GM18519 (cell line): ENCODE results near the gene BMAL1.
"Not testable (repeated sequence)": the region's sequence is repeated elsewhere in the genome, so short reads cannot be mapped to it uniquely, and the experiment has no call there.

Experiments used
- ATAC-seq: cut with Tn5 transposase; IDR thresholded peaks from one replicate; pipeline ENCODE4 v1.9.1; 2021; ENCODE audit warnings: mild to moderate bottlenecking, moderate library complexity; ENCODE audit not compliant: unreplicated experiment, low FRiP score

The BMAL1 gene

GRCh38 chr11:13368041-13368446 lies 90.5 kb downstream of the BMAL1 start:
- ATAC-seq: no peak

GRCh38 chr11:13373216-13373615 lies 95.6 kb downstream of the BMAL1 start:
- ATAC-seq: no peak

DNA sequence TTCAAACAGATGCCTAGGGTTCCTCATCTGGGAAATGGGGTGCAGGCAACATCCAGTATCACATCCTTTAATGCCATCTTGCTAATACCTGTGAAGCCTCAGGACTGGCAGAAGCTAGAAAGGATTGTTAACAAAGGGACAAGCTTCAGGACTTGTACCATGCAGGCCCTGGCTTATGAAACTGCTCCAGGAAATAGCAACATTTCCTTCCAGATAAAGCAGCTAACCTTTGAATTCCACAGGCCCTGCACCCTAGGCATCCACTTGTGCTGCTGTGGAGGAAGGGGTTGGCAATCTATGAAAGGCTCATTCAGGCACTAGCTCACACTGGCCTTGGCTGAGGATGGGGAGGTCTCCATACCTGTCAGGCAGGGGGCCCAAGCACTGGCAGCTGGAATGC lies 98.2 kb downstream of the BMAL1 start:
- no peak for ATAC-seq

GRCh38 chr11:13376402-13376801 lies 98.8 kb downstream of the BMAL1 start:
- ATAC-seq: no peak

DNA sequence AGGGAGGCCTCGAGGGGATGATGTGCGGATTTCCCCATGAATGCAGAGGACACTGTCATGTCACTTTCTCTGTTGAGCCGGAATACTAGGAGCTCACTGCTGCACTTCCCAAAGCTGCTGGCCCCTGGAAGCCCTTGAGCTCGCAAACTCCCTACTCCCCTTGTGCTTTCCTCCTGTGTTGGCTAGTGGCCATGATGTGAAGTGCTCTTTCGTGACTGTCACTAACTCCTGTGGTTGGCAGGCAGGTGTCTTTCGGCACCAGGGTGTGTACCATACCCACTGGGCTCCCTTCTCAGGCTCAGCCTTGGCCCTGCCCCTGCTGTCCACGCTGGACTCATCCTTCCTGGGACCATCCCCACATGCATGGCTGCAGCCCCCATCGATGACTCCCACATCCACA lies 99.2 kb downstream of the BMAL1 start:
- no peak for ATAC-seq

DNA sequence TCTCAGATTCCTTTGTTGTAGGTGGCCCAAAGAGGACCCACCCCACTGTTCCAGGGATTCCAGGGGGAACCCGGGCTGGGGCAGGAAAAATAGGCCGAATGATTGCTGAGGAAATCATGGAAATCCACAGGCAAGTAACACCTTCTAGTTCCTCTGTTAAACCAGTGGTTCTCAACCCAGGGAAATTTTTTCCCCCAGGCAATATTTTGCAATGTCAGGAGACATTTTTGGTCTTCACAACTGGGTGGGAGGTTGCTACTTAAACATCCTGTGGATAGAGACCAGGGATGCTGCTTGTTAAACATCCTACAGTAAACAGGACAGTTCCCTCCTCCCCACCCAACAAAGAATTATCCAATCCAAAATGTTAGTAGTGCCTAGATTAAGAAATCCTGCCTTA lies 100.7 kb downstream of the BMAL1 start:
- no peak for ATAC-seq

- ATAC-seq: no peak
Observed at GRCh38 chr11:13380731-13381130, 103.1 kb downstream of the BMAL1 start.

DNA sequence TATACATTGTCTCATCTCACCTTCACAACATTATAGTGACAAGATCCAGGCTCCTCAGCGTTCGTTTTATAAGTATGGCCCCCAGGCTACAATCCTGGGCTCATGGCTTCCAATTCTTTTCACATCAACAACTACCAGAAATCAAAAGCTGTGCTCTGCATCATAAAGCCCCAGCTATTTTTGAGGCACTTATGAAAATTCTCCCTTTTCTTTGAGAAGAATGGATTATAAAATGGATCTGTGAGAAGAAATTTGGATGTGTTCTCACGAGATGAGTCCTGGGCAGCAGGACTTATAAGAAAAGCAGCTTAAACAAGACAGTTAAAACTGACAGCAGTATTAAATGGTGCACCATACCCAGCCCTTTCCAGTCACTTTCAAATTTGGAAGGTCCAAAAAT lies 105.2 kb downstream of the BMAL1 start:
- no peak for ATAC-seq

DNA sequence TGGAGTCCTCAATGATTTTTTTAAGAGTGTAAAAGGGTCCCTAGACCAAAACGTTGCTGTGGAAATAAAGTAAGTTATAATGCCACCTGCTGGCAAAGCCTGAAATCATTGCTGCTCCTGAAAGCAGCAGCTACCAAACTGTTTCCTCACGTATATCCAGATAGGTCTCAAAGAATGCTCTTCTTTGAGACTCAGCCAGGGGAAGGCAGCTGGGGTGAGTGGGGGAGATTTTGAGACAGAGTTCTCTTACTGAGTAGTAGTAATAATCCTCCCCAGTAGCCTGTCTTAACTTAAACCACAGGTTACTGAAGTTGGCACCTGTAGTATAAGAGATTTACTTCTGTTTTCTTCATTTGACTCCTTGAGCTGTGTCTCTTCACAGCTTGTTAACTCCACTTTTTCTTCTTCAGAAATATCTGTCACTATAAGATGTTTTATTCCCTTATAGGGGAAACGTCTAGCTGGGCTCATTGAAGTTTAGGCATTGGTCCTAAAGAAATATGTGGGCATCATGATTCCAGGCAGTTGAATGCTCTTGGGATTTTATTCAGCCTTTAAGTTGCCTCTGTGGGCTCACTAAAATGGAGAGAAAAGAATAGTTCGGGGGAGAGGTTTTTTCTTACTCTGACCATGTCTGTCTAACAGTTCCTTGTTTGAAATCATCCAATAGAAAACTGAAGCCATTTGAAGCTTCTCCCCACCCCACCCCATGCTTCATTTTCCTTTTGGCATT lies 107.5 kb downstream of the BMAL1 start:
- peak; percentile 82 for ATAC-seq

GRCh38 chr11:13386567-13386966 lies 109.0 kb downstream of the BMAL1 start:
- no peak for ATAC-seq

GRCh38 chr11:13388741-13389140 lies 111.2 kb downstream of the BMAL1 start:
- no peak for ATAC-seq

DNA sequence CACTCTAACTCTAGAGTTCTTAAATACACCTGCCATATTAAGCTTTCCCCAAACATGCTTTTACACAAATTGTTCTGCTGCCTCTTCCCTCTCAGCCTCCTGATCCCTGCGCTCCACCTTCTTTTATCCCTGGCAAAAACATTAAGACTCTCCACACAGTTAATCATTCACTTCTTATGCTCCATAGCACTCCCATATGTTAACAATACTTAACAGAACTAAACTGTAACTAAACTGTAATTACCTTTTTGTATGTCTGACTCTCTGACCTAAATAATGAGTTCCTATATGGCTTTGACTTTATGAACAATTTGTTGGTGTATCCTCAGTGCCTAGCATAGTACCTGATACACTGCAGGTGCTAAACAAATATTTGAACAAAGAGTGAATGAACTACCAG lies 113.6 kb downstream of the BMAL1 start:
- ATAC-seq: no peak

DNA sequence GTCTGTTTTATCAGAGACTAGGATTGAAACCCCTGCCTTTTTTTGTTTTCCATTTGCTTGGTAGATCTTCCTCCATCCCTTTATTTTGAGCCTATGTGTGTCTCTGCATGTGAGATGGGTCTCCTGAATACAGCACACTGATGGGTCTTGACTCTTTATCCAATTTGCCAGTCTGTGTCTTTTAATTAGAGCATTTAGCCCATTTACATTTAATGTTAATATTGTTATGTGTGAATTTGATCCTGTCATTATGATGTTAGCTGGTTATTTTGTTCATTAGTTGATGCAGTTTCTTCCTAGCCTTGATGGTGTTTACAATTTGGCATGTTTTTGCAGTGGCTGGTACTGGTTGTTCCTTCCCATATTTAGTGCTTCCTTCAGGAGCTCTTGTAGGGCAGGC lies 120.7 kb downstream of the BMAL1 start:
- ATAC-seq: not testable (repeated sequence)

DNA sequence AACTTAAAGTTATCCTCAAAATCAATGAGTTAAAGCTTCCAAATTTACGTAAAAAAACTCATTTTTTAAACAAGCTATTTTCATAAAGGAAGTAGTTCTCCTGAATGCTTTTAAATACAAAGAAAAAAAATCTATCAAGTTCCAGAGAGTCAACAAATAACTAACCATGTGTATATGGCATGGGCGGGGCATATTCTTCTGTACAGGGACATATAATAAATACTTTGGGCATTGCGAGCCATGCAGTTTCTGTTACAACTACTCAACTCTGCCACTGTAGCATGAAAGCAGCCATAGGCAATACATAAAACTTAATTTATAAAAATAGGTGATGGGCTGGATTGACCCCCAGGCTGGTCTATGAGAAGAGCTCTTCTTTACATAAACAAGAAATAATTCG lies 127.6 kb downstream of the BMAL1 start:
- no peak for ATAC-seq

DNA sequence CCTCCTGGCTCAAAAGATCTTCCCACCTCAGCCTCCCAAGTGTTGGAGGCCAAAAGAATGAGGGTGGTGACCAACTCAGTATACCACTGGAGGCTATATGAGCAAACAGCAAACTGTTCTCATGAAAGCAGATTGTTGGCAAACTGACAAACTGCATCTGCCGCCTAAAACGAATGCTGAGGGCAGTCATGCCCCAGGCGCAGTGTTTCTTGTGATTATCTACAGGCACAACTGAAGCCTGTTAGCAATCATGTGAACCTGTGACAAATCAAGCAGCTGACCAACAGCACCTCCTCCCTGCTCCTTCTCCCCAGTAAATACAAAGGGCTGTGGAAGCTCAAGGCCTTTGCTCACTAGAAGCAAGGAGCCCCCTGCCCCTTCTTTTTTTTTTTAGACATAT lies 137.6 kb downstream of the BMAL1 start:
- ATAC-seq: no peak

GRCh38 chr11:13421561-13421960 lies 144.0 kb downstream of the BMAL1 start:
- no peak for ATAC-seq

DNA sequence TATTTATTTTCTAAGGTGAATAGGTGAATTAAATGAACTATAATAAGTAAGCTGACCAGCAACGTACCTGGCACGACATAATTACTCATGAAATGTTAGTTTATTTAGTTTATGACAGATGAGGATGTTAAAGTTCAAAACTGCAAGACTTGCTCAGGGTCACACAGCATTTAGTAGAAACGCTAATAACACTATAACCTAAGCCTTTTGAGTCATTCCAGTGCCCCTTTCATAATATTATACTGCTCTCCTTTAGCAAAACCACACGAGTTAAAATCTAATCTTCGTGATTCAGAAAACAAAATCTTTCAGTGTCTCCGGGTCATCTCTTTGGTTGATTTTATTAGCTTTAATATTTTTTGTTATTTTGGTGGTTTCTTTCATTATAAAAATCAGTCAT lies 145.8 kb downstream of the BMAL1 start:
- no peak for ATAC-seq

DNA sequence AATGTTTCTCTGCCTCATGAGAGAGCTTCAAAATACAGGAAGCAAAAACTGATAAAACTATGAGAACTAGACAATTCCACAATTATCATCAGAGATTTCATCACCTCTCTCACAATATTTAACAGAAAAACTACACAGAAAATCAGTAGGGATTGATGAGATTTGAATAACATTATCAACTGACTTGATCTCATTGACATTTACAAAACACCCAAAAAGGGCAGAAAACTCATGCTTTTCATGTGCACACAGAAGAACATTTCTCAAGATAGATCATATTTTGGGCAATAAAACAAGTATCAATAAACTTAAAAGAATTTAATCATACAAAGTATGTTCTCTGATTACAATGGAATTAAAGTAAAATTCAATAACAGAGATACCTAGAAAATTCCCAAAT lies 149.8 kb downstream of the BMAL1 start:
- no peak for ATAC-seq

DNA sequence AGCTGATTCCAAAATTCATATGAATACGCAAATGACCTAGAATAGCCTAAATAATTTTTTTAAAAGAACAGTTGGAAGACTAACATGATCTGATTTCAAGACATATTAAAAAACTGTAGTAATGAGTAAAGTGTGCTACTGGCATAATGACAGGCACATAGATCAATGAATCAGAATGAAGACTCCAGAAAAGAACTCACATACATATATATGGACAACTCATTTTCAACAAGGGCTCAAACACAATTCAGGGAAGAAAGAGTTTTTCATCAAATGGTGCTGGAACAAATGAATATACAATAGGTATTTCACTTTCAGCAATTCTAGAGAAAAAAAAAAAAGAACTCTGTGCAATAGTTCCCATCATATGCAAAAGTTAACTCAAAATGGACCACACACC lies 151.7 kb downstream of the BMAL1 start:
- ATAC-seq: no peak

GRCh38 chr11:13429836-13430235 lies 152.2 kb downstream of the BMAL1 start:
- no peak for ATAC-seq

GRCh38 chr11:13433437-13433836 lies 155.8 kb downstream of the BMAL1 start:
- no peak for ATAC-seq

DNA sequence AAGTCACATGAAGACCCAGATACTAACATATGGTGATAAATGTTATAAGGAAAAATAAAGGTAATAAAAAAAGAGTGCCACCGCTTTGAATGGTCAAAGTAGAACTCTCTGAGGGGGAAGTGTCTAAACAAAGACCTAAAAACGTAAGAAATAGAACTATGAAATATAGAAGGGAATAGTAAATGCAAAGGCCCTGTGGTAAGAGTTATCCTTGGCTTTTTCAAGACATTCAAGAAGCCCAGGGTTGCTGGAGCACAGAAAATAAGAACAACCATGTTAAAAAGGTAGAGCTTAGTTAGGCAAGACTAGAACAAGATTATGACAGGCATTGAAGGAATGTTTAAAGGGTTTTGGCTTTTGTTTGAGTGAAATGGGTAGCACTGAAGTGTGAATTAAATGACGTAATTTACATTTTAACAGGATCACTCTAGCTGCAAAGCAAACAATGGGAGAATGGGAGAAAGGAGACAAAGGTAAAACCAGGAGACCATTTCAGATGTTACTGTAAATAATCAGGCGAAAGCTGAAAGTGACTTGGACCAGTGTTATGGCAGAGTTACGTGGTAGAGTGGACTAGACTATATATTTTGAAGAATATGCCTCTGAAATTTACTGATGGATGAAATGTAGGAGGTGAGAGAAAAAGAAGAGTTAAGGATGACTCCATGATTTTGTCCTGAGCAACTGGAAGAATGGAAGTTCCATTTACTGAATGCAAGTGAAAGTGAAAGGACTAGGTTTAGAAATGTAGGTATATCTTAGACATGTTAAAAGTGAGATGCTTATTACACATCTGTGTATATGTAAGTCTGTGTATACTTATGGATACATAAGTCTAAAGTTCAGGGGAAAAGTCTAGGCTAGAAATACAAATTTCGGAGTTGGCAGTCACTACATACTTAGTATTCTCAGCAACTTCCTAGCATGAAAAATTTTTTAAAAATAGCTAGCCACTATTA lies 156.9 kb downstream of the BMAL1 start:
- ATAC-seq: no peak
